Hepatocyte (in vitro differentiated cells): ENCODE data around the gene HOXA1. TPM values are rescaled to one million over a fixed set of nuclear protein-coding genes. Genes with fewer than 3 reads are reported as not detected.
A peak's percentile ranks its signal among the peaks of the same experiment; 100 is the strongest.

Experiments
- DNase-seq: peaks from one replicate; pipeline ENCODE4 v3.0.0-alpha.2; 2016; ENCODE audit warnings: low spot score
- H2AFZ ChIP-seq: fragments of 200-600 bp; sonication (generic); 2 replicates; pipeline ENCODE4 v1.6.0; 2016; ENCODE audit warnings: antibody characterized with exemption, mild to moderate bottlenecking
- H3K27ac ChIP-seq: fragments of 200-600 bp; sonication (generic); 2 replicates; pipeline ENCODE4 v1.5.1; 2016; ENCODE audit warnings: mild to moderate bottlenecking
- H3K27me3 ChIP-seq: fragments of 200-600 bp; sonication (generic); 2 replicates; pipeline ENCODE4 v1.6.1; 2016
- H3K36me3 ChIP-seq: fragments of 200-600 bp; sonication (generic); replicated peaks from 2 replicates; pipeline ENCODE4 v1.5.1; 2016; ENCODE audit warnings: low read depth; ENCODE audit not compliant: insufficient read depth
- H3K4me1 ChIP-seq: fragments of 200-600 bp; sonication (generic); 2 replicates; pipeline ENCODE4 v1.5.1; 2016; ENCODE audit warnings: mild to moderate bottlenecking, moderate library complexity; ENCODE audit not compliant: insufficient read depth
- H3K4me2 ChIP-seq: fragments of 200-600 bp; sonication (generic); 2 replicates; pipeline ENCODE4 v1.6.0; 2016
- H3K4me3 ChIP-seq: fragments of 200-600 bp; sonication (generic); 2 replicates; pipeline ENCODE4 v1.5.1; 2016; ENCODE audit warnings: mild to moderate bottlenecking
- H3K79me2 ChIP-seq: fragments of 200-600 bp; sonication (generic); 2 replicates; pipeline ENCODE4 v1.6.0; 2017; ENCODE audit warnings: mild to moderate bottlenecking
- H3K9me2 ChIP-seq: fragments of 200-600 bp; sonication (generic); replicated peaks from 2 replicates; pipeline ENCODE4 v1.6.0; 2017; ENCODE audit warnings: mild to moderate bottlenecking; ENCODE audit not compliant: insufficient read depth
- H3K9me3 ChIP-seq: fragments of 200-600 bp; sonication (generic); 2 replicates; pipeline ENCODE4 v1.5.1; 2016; ENCODE audit warnings: low read depth, mild to moderate bottlenecking
- H4K20me1 ChIP-seq: fragments of 200-600 bp; sonication (generic); 2 replicates; pipeline ENCODE4 v1.6.0; 2016; ENCODE audit warnings: mild to moderate bottlenecking; ENCODE audit not compliant: insufficient read depth, poor library complexity, severe bottlenecking
- CTCF ChIP-seq: fragments of 200-600 bp; sonication (generic); IDR thresholded peaks from 2 replicates; pipeline ENCODE4 v1.5.1; 2016; ENCODE audit warnings: antibody characterized with exemption, mild to moderate bottlenecking; ENCODE audit not compliant: poor library complexity
- EZH2 ChIP-seq: fragments of 200-600 bp; sonication (generic); IDR thresholded peaks from 2 replicates; pipeline ENCODE4 v1.6.1; 2016; ENCODE audit warnings: antibody characterized with exemption, mild to moderate bottlenecking, borderline replicate concordance
- EZH2phosphoT487 ChIP-seq: fragments of 200-600 bp; sonication (generic); IDR thresholded peaks from one replicate; pipeline ENCODE4 v1.6.1; 2018; ENCODE audit warnings: antibody characterized with exemption, mild to moderate bottlenecking, low read depth, moderate library complexity; ENCODE audit not compliant: unreplicated experiment, severe bottlenecking
- WGBS: methylation state at CpG from one replicate; pipeline ENCODE4 v1.1.6; 2016; ENCODE audit warnings: low lambda C conversion rate; ENCODE audit errors: missing lambda C conversion rate; 5-methylcytosine and 5-hydroxymethylcytosine counted together
- polyA plus RNA-seq: library from polyadenylated mRNA; unstranded; fragments of >200 nt; fragmentation: Nextera tagmentation; extraction: Ambion mirVana; gene quantifications from 2 replicates; pipeline ENCODE4 v1.2.1, GENCODE V29; 2016
- total RNA-seq: library from RNA; depleted of rRNA; stranded (reverse); fragments of >200 nt; gene quantifications from 2 replicates; pipeline ENCODE4 v1.2.3, GENCODE V29; 2014

Gene HOXA1
- total and polyA plus RNA-seq, 2 experiments from 2014 or later: 0.25 to 0.30 TPM

DNA sequence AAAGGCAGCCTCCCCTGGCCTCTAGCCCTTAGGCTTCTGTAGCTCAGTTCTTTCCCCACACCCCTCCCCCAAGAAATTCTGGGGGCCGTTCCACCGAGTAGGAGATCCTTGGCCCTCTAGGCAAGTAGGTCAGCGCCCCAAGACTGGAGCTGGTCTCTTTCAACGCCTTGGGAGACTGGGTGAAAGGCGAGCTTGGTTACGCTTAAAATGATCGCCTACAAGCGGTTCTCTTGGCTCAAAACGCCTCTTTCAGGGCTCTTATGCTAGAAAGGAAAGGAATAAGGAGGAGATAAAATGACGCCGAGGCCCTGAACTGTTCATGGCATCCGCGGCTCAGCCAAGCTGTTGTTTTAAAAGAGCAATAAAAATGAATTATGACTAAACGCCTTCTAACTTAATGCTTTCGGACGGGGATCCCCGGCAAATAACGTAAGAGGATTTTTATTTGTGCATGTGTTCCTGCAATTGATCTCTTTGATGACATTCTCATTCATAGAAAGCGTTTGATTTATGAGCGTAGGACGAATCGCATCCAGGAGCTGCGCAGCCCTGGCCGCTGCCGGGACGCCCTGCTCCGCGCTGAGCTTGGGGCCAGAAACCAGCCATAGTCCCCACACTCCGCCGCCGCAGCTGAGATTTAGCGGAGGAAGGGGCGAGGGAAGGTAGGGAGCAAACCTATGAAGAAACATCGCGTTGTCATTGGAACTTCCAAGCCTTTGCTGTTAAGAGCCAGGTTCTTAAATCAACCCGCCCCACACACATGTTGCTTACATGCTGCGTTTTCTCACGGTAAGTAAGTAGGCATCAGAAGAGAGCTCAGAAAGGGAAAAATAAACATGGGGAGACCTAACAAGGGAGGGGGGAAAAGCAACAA is 3.0 kb upstream of the HOXA1 start:
- WGBS: 13% methylated on average over 38 of the region's 38 CpGs
- no peak for TF ChIP-seq CTCF
- peak; percentile 82 for TF ChIP-seq EZH2
- TF ChIP-seq EZH2phosphoT487: peak; percentile 70
- H2AFZ ChIP-seq: no peak overlapping the region
- no peaks in the 10 kb centered on the region for H3K9me3 ChIP-seq
- no peaks in the 10 kb centered on the region for H3K36me3 ChIP-seq
- no peak for DNase-seq
- peaks cover 4% of the 10 kb centered on the region for H4K20me1 ChIP-seq
- peaks cover 98% of the 10 kb centered on the region for H3K27me3 ChIP-seq
- peaks cover 16% of the 10 kb centered on the region for H3K4me1 ChIP-seq
- peak overlapping the region; percentile 91 for H3K4me2 ChIP-seq
- no peaks in the 10 kb centered on the region for H3K9me2 ChIP-seq
- H3K79me2 ChIP-seq: peaks cover 13% of the 10 kb centered on the region
- H3K27ac ChIP-seq: peak overlapping the region; percentile 63
- peak overlapping the region; percentile 14 for H3K4me3 ChIP-seq

DNA sequence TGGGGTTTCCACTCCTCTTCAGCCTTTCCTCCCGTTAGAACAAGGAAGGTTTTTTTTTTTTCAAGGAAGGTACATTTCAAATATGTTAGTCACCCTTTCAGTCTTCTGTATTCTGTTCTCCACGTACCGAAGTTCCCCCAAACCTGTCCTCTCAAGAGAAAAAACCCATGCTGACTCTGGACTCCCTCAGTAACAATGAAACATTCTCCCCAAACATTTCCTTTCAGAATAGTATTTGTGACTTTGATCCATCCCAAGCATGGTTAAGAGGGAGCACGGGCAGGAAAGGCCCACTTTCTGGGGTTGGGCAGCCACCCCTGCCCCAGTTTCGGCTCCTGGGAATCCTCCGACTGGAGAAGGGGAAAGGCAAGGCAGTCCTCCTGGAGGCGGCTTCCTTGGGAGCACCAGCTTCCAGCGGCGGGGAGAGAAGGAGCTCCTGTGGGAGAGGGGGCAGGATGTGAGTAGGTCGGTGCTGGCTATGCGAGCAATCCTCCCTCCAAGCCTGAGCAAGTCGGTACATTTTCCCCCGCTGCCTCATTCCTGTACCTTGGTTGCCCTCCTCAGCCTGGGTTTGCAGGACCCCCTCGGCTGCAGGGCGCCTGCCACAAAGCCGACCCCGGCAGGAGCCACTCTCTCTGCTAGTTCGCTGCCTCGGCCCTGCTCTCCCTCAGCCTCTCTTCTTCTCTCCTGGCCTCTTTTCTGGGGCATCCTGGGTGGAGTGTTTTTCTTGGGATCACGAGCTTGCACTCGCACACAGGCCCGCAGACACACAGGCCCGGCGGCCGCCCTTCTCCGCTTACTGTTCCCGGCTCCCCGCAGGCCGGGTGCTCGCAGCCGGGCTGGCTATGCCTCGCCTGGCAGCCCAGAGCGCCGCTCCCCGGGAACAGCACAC is 2.1 kb upstream of the HOXA1 start:
- DNase-seq: no peak
- H3K27ac ChIP-seq: peak overlapping the region; percentile 63
- WGBS: 11% methylated on average over 33 of the region's 35 CpGs
- peaks cover 16% of the 10 kb centered on the region for H3K4me1 ChIP-seq
- no peaks in the 10 kb centered on the region for H3K36me3 ChIP-seq
- peak overlapping the region; percentile 91 for H3K4me2 ChIP-seq
- no peaks in the 10 kb centered on the region for H4K20me1 ChIP-seq
- TF ChIP-seq EZH2phosphoT487 (no peak), CTCF (peak; percentile 18), EZH2 (no peak)
- H3K4me3 ChIP-seq: peak overlapping the region; percentile 14
- H3K9me3 ChIP-seq: no peaks in the 10 kb centered on the region
- H3K79me2 ChIP-seq: peaks cover 13% of the 10 kb centered on the region
- peaks cover 98% of the 10 kb centered on the region for H3K27me3 ChIP-seq
- no peak overlapping the region for H2AFZ ChIP-seq
- no peaks in the 10 kb centered on the region for H3K9me2 ChIP-seq

- no peaks in the 10 kb centered on the region for H3K9me3 ChIP-seq
- H2AFZ ChIP-seq: peak overlapping the region; percentile 89
- no peaks in the 10 kb centered on the region for H3K36me3 ChIP-seq
- no peaks in the 10 kb centered on the region for H3K9me2 ChIP-seq
- 4% methylated on average over 34 of the region's 41 CpGs for WGBS
- peak overlapping the region; percentile 95 for H3K4me3 ChIP-seq
- peaks cover 16% of the 10 kb centered on the region for H3K4me1 ChIP-seq
- no peak for DNase-seq
- peak overlapping the region; percentile 91 for H3K4me2 ChIP-seq
- no peak for TF ChIP-seq EZH2
- no peak for TF ChIP-seq CTCF
- TF ChIP-seq EZH2phosphoT487: no peak
- H3K27ac ChIP-seq: peak overlapping the region; percentile 72
- peaks cover 13% of the 10 kb centered on the region for H3K79me2 ChIP-seq
- H4K20me1 ChIP-seq: no peaks in the 10 kb centered on the region
- H3K27me3 ChIP-seq: peaks cover 98% of the 10 kb centered on the region
Observed at GRCh38 chr7:27096768-27097514, 1.1 kb upstream of the HOXA1 start.
